ENCODE measurements around the gene MYLK4. TPM values are rescaled to one million over a fixed set of nuclear protein-coding genes. Genes with fewer than 3 reads are reported as not detected.

Gene MYLK4
- total and polyA plus RNA-seq, 2 of the 13 experiments (the other 11 are each of a cell fraction or from before 2014, with no cell fraction given), result 0.26 to 0.29 TPM

DNA sequence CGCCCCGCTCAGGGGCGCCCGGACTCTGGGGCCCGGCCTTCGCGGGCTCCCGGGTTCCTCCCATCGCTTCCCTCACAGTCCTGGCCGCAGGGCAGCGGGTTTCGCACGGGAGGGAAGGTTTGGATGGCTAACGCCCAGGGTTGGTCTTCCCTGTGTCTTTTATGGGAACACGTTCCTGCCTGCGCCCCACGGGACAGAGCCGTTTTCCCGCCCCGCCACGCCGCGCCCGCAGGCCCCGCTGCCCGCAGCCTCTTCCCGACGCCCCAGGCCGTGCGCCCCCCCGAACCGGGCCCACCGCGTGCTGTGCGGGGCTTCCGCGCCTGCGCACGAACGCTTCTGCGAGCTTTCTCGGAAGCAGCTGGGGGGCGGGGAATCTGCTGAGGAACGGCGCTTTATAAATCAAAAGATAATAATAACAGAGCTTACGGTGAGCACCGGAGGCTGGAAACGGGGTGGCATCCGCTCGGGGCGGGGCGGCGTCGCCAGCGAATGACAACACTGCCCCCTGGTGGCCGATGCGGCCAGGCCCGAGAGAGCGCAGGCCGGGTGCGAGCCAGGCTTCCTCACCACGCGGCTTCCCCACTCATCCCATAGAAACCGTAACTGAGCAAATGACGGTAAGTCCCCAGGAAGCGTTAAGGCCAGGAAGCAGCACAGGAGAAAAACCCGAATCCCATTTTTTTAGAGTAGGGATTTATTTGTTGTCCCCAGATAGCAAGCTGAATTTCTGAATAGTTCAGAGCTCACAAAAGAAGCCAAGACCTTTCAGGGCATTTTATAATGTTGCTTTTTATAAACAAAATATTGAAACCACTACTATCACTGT lies 116.4 kb downstream of the MYLK4 start (continued):
- TF ChIP-seq, protein P1, sequence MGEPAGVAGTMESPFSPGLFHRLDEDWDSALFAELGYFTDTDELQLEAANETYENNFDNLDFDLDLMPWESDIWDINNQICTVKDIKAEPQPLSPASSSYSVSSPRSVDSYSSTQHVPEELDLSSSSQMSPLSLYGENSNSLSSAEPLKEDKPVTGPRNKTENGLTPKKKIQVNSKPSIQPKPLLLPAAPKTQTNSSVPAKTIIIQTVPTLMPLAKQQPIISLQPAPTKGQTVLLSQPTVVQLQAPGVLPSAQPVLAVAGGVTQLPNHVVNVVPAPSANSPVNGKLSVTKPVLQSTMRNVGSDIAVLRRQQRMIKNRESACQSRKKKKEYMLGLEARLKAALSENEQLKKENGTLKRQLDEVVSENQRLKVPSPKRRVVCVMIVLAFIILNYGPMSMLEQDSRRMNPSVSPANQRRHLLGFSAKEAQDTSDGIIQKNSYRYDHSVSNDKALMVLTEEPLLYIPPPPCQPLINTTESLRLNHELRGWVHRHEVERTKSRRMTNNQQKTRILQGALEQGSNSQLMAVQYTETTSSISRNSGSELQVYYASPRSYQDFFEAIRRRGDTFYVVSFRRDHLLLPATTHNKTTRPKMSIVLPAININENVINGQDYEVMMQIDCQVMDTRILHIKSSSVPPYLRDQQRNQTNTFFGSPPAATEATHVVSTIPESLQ (CRISPR knock-in tag; conservative IDR thresholded peaks at IDR 0.05), result no peak
- TF ChIP-seq ZNF607 (CRISPR knock-in tag; IDR thresholded peaks at IDR 0.05; ENCODE audit: borderline replicate concordance), result peak; percentile 35; the same call in 1 of the 2 replicates
- peak; percentile 54 for TF ChIP-seq AGO1 (IDR thresholded peaks at IDR 0.05; ENCODE audit: low read depth, low read length, poor library complexity, severe bottlenecking)
- TF ChIP-seq, protein P2, sequence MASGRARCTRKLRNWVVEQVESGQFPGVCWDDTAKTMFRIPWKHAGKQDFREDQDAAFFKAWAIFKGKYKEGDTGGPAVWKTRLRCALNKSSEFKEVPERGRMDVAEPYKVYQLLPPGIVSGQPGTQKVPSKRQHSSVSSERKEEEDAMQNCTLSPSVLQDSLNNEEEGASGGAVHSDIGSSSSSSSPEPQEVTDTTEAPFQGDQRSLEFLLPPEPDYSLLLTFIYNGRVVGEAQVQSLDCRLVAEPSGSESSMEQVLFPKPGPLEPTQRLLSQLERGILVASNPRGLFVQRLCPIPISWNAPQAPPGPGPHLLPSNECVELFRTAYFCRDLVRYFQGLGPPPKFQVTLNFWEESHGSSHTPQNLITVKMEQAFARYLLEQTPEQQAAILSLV (CRISPR knock-in tag; IDR thresholded peaks at IDR 0.05; ENCODE audit: borderline replicate concordance), result peak; percentile 83; the same call in 1 of the 2 replicates
- TF ChIP-seq, protein P3, sequence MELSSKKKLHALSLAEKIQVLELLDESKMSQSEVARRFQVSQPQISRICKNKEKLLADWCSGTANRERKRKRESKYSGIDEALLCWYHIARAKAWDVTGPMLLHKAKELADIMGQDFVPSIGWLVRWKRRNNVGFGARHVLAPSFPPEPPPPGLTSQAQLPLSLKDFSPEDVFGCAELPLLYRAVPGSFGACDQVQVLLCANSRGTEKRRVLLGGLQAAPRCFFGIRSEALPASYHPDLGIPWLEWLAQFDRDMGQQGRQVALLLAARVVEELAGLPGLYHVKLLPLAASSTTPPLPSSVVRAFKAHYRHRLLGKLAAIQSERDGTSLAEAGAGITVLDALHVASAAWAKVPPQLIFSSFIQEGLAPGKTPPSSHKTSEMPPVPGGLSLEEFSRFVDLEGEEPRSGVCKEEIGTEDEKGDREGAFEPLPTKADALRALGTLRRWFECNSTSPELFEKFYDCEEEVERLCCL (CRISPR knock-in tag; IDR thresholded peaks at IDR 0.05; ENCODE audit: borderline replicate concordance), result no peak
- no peak for TF ChIP-seq ELF1 (CRISPR knock-in tag; IDR thresholded peaks at IDR 0.05)
- no peak for TF ChIP-seq SRSF9 (IDR thresholded peaks at IDR 0.05; ENCODE audit: borderline replicate concordance, insufficient read depth, low read depth, low read length, poor library complexity, severe bottlenecking)
- no peak for TF ChIP-seq EZH2 (conservative IDR thresholded peaks at IDR 0.05; ENCODE audit: low read depth, low read length)
- no peak for TF ChIP-seq ZNF7 (CRISPR knock-in tag; IDR thresholded peaks at IDR 0.05)
- peak; percentile 66; the same call in 1 of the 2 replicates for TF ChIP-seq ETV5 (CRISPR knock-in tag; IDR thresholded peaks at IDR 0.05; ENCODE audit: borderline replicate concordance)
- TF ChIP-seq, protein P4, sequence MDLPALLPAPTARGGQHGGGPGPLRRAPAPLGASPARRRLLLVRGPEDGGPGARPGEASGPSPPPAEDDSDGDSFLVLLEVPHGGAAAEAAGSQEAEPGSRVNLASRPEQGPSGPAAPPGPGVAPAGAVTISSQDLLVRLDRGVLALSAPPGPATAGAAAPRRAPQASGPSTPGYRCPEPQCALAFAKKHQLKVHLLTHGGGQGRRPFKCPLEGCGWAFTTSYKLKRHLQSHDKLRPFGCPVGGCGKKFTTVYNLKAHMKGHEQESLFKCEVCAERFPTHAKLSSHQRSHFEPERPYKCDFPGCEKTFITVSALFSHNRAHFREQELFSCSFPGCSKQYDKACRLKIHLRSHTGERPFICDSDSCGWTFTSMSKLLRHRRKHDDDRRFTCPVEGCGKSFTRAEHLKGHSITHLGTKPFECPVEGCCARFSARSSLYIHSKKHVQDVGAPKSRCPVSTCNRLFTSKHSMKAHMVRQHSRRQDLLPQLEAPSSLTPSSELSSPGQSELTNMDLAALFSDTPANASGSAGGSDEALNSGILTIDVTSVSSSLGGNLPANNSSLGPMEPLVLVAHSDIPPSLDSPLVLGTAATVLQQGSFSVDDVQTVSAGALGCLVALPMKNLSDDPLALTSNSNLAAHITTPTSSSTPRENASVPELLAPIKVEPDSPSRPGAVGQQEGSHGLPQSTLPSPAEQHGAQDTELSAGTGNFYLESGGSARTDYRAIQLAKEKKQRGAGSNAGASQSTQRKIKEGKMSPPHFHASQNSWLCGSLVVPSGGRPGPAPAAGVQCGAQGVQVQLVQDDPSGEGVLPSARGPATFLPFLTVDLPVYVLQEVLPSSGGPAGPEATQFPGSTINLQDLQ (CRISPR knock-in tag; IDR thresholded peaks at IDR 0.05), result no peak
- no peak for TF ChIP-seq CBX2 (IDR thresholded peaks at IDR 0.05; ENCODE audit: low read depth, low read length)
- 0 out of 2 replicates have a peak, but pooled peaks have one; percentile 40 for TF ChIP-seq CBX2 (CRISPR knock-in tag; IDR thresholded peaks at IDR 0.05; ENCODE audit: low read depth)
- no peak for TF ChIP-seq SMAD9 (CRISPR knock-in tag; IDR thresholded peaks at IDR 0.05)
- TF ChIP-seq, protein P5, sequence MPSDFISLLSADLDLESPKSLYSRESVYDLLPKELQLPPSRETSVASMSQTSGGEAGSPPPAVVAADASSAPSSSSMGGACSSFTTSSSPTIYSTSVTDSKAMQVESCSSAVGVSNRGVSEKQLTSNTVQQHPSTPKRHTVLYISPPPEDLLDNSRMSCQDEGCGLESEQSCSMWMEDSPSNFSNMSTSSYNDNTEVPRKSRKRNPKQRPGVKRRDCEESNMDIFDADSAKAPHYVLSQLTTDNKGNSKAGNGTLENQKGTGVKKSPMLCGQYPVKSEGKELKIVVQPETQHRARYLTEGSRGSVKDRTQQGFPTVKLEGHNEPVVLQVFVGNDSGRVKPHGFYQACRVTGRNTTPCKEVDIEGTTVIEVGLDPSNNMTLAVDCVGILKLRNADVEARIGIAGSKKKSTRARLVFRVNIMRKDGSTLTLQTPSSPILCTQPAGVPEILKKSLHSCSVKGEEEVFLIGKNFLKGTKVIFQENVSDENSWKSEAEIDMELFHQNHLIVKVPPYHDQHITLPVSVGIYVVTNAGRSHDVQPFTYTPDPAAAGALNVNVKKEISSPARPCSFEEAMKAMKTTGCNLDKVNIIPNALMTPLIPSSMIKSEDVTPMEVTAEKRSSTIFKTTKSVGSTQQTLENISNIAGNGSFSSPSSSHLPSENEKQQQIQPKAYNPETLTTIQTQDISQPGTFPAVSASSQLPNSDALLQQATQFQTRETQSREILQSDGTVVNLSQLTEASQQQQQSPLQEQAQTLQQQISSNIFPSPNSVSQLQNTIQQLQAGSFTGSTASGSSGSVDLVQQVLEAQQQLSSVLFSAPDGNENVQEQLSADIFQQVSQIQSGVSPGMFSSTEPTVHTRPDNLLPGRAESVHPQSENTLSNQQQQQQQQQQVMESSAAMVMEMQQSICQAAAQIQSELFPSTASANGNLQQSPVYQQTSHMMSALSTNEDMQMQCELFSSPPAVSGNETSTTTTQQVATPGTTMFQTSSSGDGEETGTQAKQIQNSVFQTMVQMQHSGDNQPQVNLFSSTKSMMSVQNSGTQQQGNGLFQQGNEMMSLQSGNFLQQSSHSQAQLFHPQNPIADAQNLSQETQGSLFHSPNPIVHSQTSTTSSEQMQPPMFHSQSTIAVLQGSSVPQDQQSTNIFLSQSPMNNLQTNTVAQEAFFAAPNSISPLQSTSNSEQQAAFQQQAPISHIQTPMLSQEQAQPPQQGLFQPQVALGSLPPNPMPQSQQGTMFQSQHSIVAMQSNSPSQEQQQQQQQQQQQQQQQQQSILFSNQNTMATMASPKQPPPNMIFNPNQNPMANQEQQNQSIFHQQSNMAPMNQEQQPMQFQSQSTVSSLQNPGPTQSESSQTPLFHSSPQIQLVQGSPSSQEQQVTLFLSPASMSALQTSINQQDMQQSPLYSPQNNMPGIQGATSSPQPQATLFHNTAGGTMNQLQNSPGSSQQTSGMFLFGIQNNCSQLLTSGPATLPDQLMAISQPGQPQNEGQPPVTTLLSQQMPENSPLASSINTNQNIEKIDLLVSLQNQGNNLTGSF (CRISPR knock-in tag; IDR thresholded peaks at IDR 0.05), result 0 out of 2 replicates have a peak, but pooled peaks have one; percentile 25

Data from HepG2 (cell line).